PC-9 (cell line): ENCODE measurements around the gene NECAB2. TPM values are rescaled to one million over a fixed set of nuclear protein-coding genes. Genes with fewer than 3 reads are reported as not detected.

Source experiments
- BruUV-seq: library from RNA; stranded (reverse); fragments of 400-500 nt; replicated peaks from 2 replicates; lab custom pipeline; 2021; lab: Mats Ljungman, UMichigan
- CTCF ChIA-PET: fragments of 300-600 bp; sonication (Branson Sonifier 250); formaldehyde crosslinking; loops from one replicate; lab custom pipeline; 2022; ENCODE audit warnings: antibody characterized with exemption; lab: Charles Lee
- POLR2A ChIA-PET: fragments of 300-600 bp; sonication (Branson Sonifier 250); formaldehyde crosslinking; loops from one replicate; lab custom pipeline; 2022; ENCODE audit warnings: antibody characterized with exemption; ENCODE audit not compliant: unreplicated experiment; lab: Charles Lee
- DNase-seq, 2 experiments: peaks; one replicate each; pipeline versions ENCODE4 v3.0.0 to v3.0.0-alpha.2; 2015 to 2022; ENCODE audit warnings: mixed read lengths in 1 of 2
- H2AFZ ChIP-seq: fragments of 200-600 bp; sonication (generic); 2 replicates; pipeline ENCODE4 v1.8.1; 2017; ENCODE audit warnings: antibody characterized with exemption
- H3F3A ChIP-seq: fragments of 200-600 bp; sonication (generic); 2 replicates; pipeline ENCODE4 v1.8.1; 2017; ENCODE audit warnings: antibody characterized with exemption, mild to moderate bottlenecking, low read depth; ENCODE audit not compliant: insufficient read depth
- H3K27ac ChIP-seq: fragments of 200-600 bp; sonication (generic); 2 replicates; pipeline ENCODE4 v1.6.1; 2016; ENCODE audit warnings: mixed run types
- H3K27me3 ChIP-seq: fragments of 200-600 bp; sonication (generic); 2 replicates; pipeline ENCODE4 v1.6.1; 2016; ENCODE audit warnings: low read depth, mixed run types; ENCODE audit not compliant: insufficient read depth
- H3K36me3 ChIP-seq: fragments of 200-600 bp; sonication (generic); 2 replicates; pipeline ENCODE4 v1.6.1; 2016; ENCODE audit warnings: low read depth, mixed run types
- H3K4me1 ChIP-seq: fragments of 200-600 bp; sonication (generic); replicated peaks from 2 replicates; pipeline ENCODE4 v1.6.1; 2016; ENCODE audit warnings: mixed run types; ENCODE audit not compliant: insufficient read depth
- H3K4me2 ChIP-seq: fragments of 200-600 bp; sonication (generic); 2 replicates; pipeline ENCODE4 v1.6.1; 2017; ENCODE audit warnings: mixed run types
- H3K4me3 ChIP-seq: fragments of 200-600 bp; sonication (generic); 2 replicates; pipeline ENCODE4 v1.6.1; 2016; ENCODE audit warnings: mixed run types
- H3K79me2 ChIP-seq: fragments of 200-600 bp; sonication (generic); 2 replicates; pipeline ENCODE4 v1.6.1; 2017; ENCODE audit warnings: low read depth, mixed run types
- H3K9me2 ChIP-seq: fragments of 200-600 bp; sonication (generic); 2 replicates; pipeline ENCODE4 v1.8.1; 2017; ENCODE audit warnings: mild to moderate bottlenecking; ENCODE audit not compliant: insufficient read depth
- H3K9me3 ChIP-seq: fragments of 200-600 bp; sonication (generic); 2 replicates; pipeline ENCODE4 v1.8.1; 2016; ENCODE audit warnings: low read depth; ENCODE audit not compliant: insufficient read depth
- H4K20me1 ChIP-seq: fragments of 200-600 bp; sonication (generic); 2 replicates; pipeline ENCODE4 v1.8.1; 2017; ENCODE audit not compliant: insufficient read depth
- CTCF ChIP-seq: fragments of 200-600 bp; sonication (generic); conservative IDR thresholded peaks from 2 replicates; pipeline ENCODE4 v1.6.1; 2017; ENCODE audit warnings: mixed run types, antibody characterized with exemption, mild to moderate bottlenecking, moderate library complexity
- EZH2 ChIP-seq: fragments of 200-600 bp; sonication (generic); IDR thresholded peaks from 2 replicates; pipeline ENCODE4 v1.8.0; 2017; ENCODE audit warnings: antibody characterized with exemption, low read depth
- intact Hi-C: fragments of 100-400 bp; cut with micrococcal nuclease; formaldehyde crosslinking; loops from one replicate; pipeline ENCODE4 v1.10.0; 2022; ENCODE audit not compliant: unreplicated experiment
- total RNA-seq: library from RNA; stranded (reverse); gene quantifications from 2 replicates; pipeline ENCODE4 v1.2.3, GENCODE V29; 2021

The NECAB2 gene
- total RNA-seq, 1 experiment from 2014 or later = 0.74 TPM

- ChIA-PET POLR2A (no interaction called here), CTCF (no interaction called here)
- H3F3A ChIP-seq = no peaks in the 10 kb centered on the region
- no peaks in the 10 kb centered on the region for H3K36me3 ChIP-seq
- H3K9me2 ChIP-seq = no peaks in the 10 kb centered on the region
- H3K4me3 ChIP-seq = no peak overlapping the region
- H3K4me2 ChIP-seq = no peak overlapping the region
- no peak for TF ChIP-seq CTCF
- BruUV-seq = no TSS peak
- H3K79me2 ChIP-seq = no peaks in the 10 kb centered on the region
- no peak overlapping the region for H3K27ac ChIP-seq
- no peaks in the 10 kb centered on the region for H3K4me1 ChIP-seq
- no peaks in the 10 kb centered on the region for H4K20me1 ChIP-seq
- no peak overlapping the region for H2AFZ ChIP-seq
- intact Hi-C loops = loop anchor here (5.0 kb wide), 1 partner anchor 69 kb away; the partner anchor contains the start of gene SLC38A8
- no peaks in the 10 kb centered on the region for H3K27me3 ChIP-seq
- H3K9me3 ChIP-seq = no peaks in the 10 kb centered on the region
- no peak for DNase-seq
Observed at GRCh38 chr16:83973581-83974385, 5.7 kb downstream of the NECAB2 start.

GRCh38 chr16:83974475-83974874 lies 6.4 kb downstream of the NECAB2 start:
- Histone ChIP-seq H3K4me3 (no peak overlapping the region), H2AFZ (no peak overlapping the region), H3K27ac (no peak overlapping the region), H3K4me1 (no peaks in the 10 kb centered on the region), H3F3A (no peaks in the 10 kb centered on the region), H3K4me2 (no peak overlapping the region), H3K36me3 (no peaks in the 10 kb centered on the region), H3K9me3 (no peaks in the 10 kb centered on the region), H3K79me2 (no peaks in the 10 kb centered on the region), H4K20me1 (no peaks in the 10 kb centered on the region), H3K9me2 (no peaks in the 10 kb centered on the region), H3K27me3 (no peaks in the 10 kb centered on the region)
- POLR2A ChIA-PET = no interaction called here
- intact Hi-C loops = loop anchor here (5.0 kb wide), 1 partner anchor 68 kb away; the partner anchor contains the start of gene SLC38A8
- BruUV-seq = no TSS peak
- no peak for DNase-seq
- no peak for TF ChIP-seq EZH2
- CTCF ChIA-PET = no interaction called here

DNA sequence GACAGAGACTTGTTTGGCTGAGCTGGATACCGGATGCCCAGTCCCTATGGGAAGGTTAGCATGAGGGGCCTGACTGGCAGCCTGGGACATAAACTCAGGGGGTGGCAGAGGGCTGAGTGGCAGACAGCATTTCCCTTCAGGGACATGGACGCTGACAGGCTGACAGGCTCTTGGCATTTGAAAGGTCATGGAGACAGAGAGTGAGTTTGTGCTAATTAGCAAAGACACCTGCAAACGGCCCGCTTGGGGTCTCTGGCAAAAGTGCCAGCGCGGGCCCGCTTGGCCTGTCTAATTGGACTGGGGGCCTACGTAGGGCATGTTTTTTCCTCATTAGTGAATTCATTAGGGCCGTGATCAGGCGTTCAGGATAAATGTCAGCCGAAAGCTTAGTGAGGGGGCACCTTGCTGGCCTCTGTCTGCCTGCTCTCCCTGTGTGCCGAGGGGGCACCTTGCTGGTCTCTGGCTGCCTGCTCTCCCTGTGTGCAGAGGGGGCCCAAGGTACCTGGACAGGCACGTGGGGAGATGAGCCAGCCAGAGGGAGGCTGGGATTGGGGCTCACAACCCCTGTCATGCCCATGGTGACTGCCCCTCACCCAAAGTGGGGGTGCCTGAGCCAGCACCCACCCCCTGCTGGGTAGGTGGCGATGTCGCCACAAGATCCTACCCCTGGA lies 7.7 kb downstream of the NECAB2 start:
- H3K4me2 ChIP-seq = no peak overlapping the region
- H4K20me1 ChIP-seq = no peaks in the 10 kb centered on the region
- no peak for TF ChIP-seq EZH2
- TF ChIP-seq CTCF = no peak
- no peak overlapping the region for H3K4me3 ChIP-seq
- intact Hi-C loops = no loop called here
- no peaks in the 10 kb centered on the region for H3K27me3 ChIP-seq
- no peak overlapping the region for H2AFZ ChIP-seq
- H3K36me3 ChIP-seq = no peaks in the 10 kb centered on the region
- BruUV-seq = no TSS peak
- no peak overlapping the region for H3K27ac ChIP-seq
- no peaks in the 10 kb centered on the region for H3F3A ChIP-seq
- H3K4me1 ChIP-seq = no peaks in the 10 kb centered on the region
- ChIA-PET POLR2A (no interaction called here), CTCF (no interaction called here)
- no peaks in the 10 kb centered on the region for H3K79me2 ChIP-seq
- H3K9me2 ChIP-seq = no peaks in the 10 kb centered on the region
- no peaks in the 10 kb centered on the region for H3K9me3 ChIP-seq
- no peak for DNase-seq
